GM12878 (cell line): Measurements from ENCODE around the gene ZNF18. TPM values are rescaled to one million over a fixed set of nuclear protein-coding genes. Genes with fewer than 3 reads are reported as not detected.

Experiments used
- ATAC-seq: fragments of 200-7000 bp; cut with Tn5 transposase; 3 replicates; pipeline ENCODE4 v1.9.1; 2020; ENCODE audit warnings: mild to moderate bottlenecking, moderate library complexity
- BruUV-seq: library from RNA; stranded (reverse); fragments of 400-500 nt; replicated peaks from 2 replicates; lab custom pipeline; 2021; lab: Mats Ljungman, UMichigan
- CTCF ChIA-PET: fragments of 300-600 bp; sonication (Branson Sonifier 250); formaldehyde crosslinking; extraction: SDS; loops from one replicate; lab custom pipeline; 2021; ENCODE audit warnings: inconsistent platforms; lab: Yijun Ruan, JAX
- POLR2A ChIA-PET: fragments of 350-600 bp; formaldehyde crosslinking; extraction: SDS; loops from one replicate; lab custom pipeline; 2021; ENCODE audit warnings: inconsistent platforms; lab: Charles Lee
- RAD21 ChIA-PET: fragments of 300-600 bp; sonication (Branson Sonifier 250); formaldehyde crosslinking; loops from one replicate; lab custom pipeline; 2023; ENCODE audit warnings: antibody characterized with exemption; ENCODE audit not compliant: unreplicated experiment; lab: Charles Lee
- SMC1A ChIA-PET: fragments of 300-600 bp; sonication (Branson Sonifier 250); formaldehyde crosslinking; loops from one replicate; lab custom pipeline; 2023; ENCODE audit not compliant: unreplicated experiment, uncharacterized antibody; lab: Charles Lee
- DNase-seq: peaks from one replicate; pipeline ENCODE4 v3.0.0-alpha.2; 2011; ENCODE audit warnings: low read depth, low spot score
- FAIRE-seq: peaks from 3 replicates; lab custom pipeline; 2011; peaks lifted over from hg19 to GRCh38; lab: Jason Lieb, UNC
- H2AFZ ChIP-seq: 2 replicates; pipeline ENCODE4 v1.6.0; 2011; ENCODE audit warnings: low read depth, low read length, control low read depth; ENCODE audit not compliant: control insufficient read depth
- H3K27ac ChIP-seq: 2 replicates; pipeline ENCODE4 v1.5.1; 2011; ENCODE audit warnings: control low read depth; ENCODE audit not compliant: control insufficient read depth, insufficient read depth
- H3K27me3 ChIP-seq, 2 experiments: replicated peaks in 1 of 2; 2 replicates each; pipeline versions ENCODE4 v1.6.0 to v1.6.1; 2011; ENCODE audit warnings: low read length in 1 of 2; ENCODE audit not compliant: control insufficient read depth in 2 of 2, insufficient read depth in 2 of 2
- H3K36me3 ChIP-seq, 2 experiments: 2 replicates each; pipeline ENCODE4 v1.5.1; 2011; ENCODE audit warnings: low read length in 1 of 2; ENCODE audit not compliant: control insufficient read depth in 2 of 2, insufficient read depth in 2 of 2
- H3K4me1 ChIP-seq: 2 replicates; pipeline ENCODE4 v1.6.1; 2011; ENCODE audit warnings: mild to moderate bottlenecking, low read length, moderate library complexity, mixed read lengths; ENCODE audit not compliant: control insufficient read depth, insufficient read depth
- H3K4me2 ChIP-seq: 2 replicates; pipeline ENCODE4 v1.6.0; 2011; ENCODE audit warnings: control low read depth; ENCODE audit not compliant: control insufficient read depth, insufficient read depth
- H3K4me3 ChIP-seq: fragments of 200-600 bp; sonication (generic); 2 replicates; pipeline ENCODE4 v1.5.1; 2016
- H3K79me2 ChIP-seq: 2 replicates; pipeline ENCODE4 v1.6.0; 2011; ENCODE audit warnings: low read length; ENCODE audit not compliant: control insufficient read depth, insufficient read depth
- H3K9ac ChIP-seq: 2 replicates; pipeline ENCODE4 v1.8.0; 2011; ENCODE audit warnings: low read length, control low read depth, mixed read lengths; ENCODE audit not compliant: control insufficient read depth, insufficient read depth
- H3K9me3 ChIP-seq: replicated peaks from 3 replicates; pipeline ENCODE4 v1.5.1; 2011; ENCODE audit warnings: mild to moderate bottlenecking, low read length; ENCODE audit not compliant: control insufficient read depth, insufficient read depth
- H4K20me1 ChIP-seq: 2 replicates; pipeline ENCODE4 v1.6.0; 2011; ENCODE audit not compliant: control insufficient read depth, insufficient read depth
- CHD4 ChIP-seq: fragments of 200-600 bp; sonication (generic); IDR thresholded peaks from 2 replicates; pipeline ENCODE4 v1.6.1; 2016; ENCODE audit warnings: mild to moderate bottlenecking
- CTCF ChIP-seq, 3 experiments: IDR thresholded peaks in 2 of 3; conservative IDR thresholded peaks in 1 of 3; 2 replicates each; pipeline ENCODE4 v1.5.1; 2011; ENCODE audit warnings: low read depth in 3 of 3, low read length in 3 of 3, mild to moderate bottlenecking in 3 of 3, control low read depth in 2 of 3, moderate library complexity in 2 of 3, inconsistent platforms in 1 of 3, mixed read lengths in 1 of 3; ENCODE audit not compliant: control insufficient read depth in 2 of 3, insufficient read depth in 1 of 3; ENCODE audit errors: extremely low read depth in 1 of 3
- ETV6 ChIP-seq, 2 experiments: fragments of 450-650 bp in 1 of 2; IDR thresholded peaks in 1 of 2; conservative IDR thresholded peaks in 1 of 2; 2 replicates each; pipeline ENCODE4 v1.6.1; 2014; ENCODE audit warnings: antibody characterized with exemption in 1 of 2, borderline replicate concordance in 1 of 2, low read depth in 1 of 2, mild to moderate bottlenecking in 1 of 2, moderate library complexity in 1 of 2
- MTA2 ChIP-seq: fragments of 450-650 bp; IDR thresholded peaks from 2 replicates; pipeline ENCODE4 v1.6.1; 2016; ENCODE audit warnings: low read depth, mild to moderate bottlenecking, moderate library complexity
- PBX3 ChIP-seq: IDR thresholded peaks from 2 replicates; pipeline ENCODE4 v1.6.1; 2011; ENCODE audit warnings: mild to moderate bottlenecking, low read depth, low read length, moderate library complexity; ENCODE audit not compliant: insufficient replicate concordance
- TBL1XR1 ChIP-seq: IDR thresholded peaks from 2 replicates; pipeline ENCODE4 v1.6.1; 2012; ENCODE audit warnings: low read depth, low read length, improper control_type of control experiment
- WGBS: methylation state at CpG from one replicate; pipeline ENCODE4 v1.1.6; 2016; ENCODE audit warnings: low lambda C conversion rate; ENCODE audit not compliant: insufficient replicate concordance, insufficient coverage; ENCODE audit errors: missing lambda C conversion rate; 5-methylcytosine and 5-hydroxymethylcytosine counted together
- in situ Hi-C: fragments of 300-500 bp; cut with MboI; formaldehyde crosslinking; loops from 9 replicates; pipeline ENCODE4 v1.14.3; 2018; ENCODE audit warnings: mixed read lengths
- intact Hi-C: fragments of 100-400 bp; cut with micrococcal nuclease; formaldehyde crosslinking; loops from one replicate; pipeline ENCODE4 v1.14.2; 2022; ENCODE audit not compliant: unreplicated experiment
- polyA plus RNA-seq, 11 experiments: library from polyadenylated mRNA; depleted of rRNA in 4 of 11; unstranded in 6 of 11; stranded (reverse) in 5 of 11; fragments of >200 nt; fragmentation: Nextera tagmentation in 4 of 11; fragmentation: Illumina TruSeq in 1 of 11; extraction: Ambion mirVana in 4 of 11; extraction: Trizol in 1 of 11; gene quantifications; 1 replicate in 1 of 11; 2 replicates in 10 of 11; pipeline versions ENCODE4 v1.2.1 to v1.2.3, GENCODE V29; 2011 to 2016; ENCODE audit warnings: inconsistent platforms in 2 of 11, missing spikeins in 2 of 11, low read depth in 1 of 11
- total RNA-seq, 4 experiments: library from RNA; depleted of rRNA in 3 of 4; stranded (reverse); fragments of >200 nt in 3 of 4; fragmentation: Illumina TruSeq in 1 of 4; extraction: Trizol in 1 of 4; gene quantifications; 2 replicates each; pipeline versions ENCODE4 v1.2.1 to v1.2.3, GENCODE V29; 2013 to 2021
- TF ChIP-seq, protein P1 (sequence below): fragments of 150-350 bp; IDR thresholded peaks from 2 replicates; pipeline ENCODE4 v1.6.1; 2016; ENCODE audit warnings: low read depth, low read length
- TF ChIP-seq, protein P2 (sequence below): fragments of 450-650 bp; IDR thresholded peaks from 2 replicates; pipeline ENCODE4 v1.6.1; 2018; ENCODE audit warnings: mild to moderate bottlenecking, low read depth, moderate library complexity; ENCODE audit not compliant: partially characterized antibody
- TF ChIP-seq, protein P3 (sequence below): fragments of 450-650 bp; IDR thresholded peaks from 2 replicates; pipeline ENCODE4 v1.6.1; 2016; ENCODE audit warnings: mild to moderate bottlenecking
- TF ChIP-seq, protein P4 (sequence below): IDR thresholded peaks from 2 replicates; pipeline ENCODE4 v1.6.1; 2012; ENCODE audit warnings: low read length, inconsistent platforms

Gene ZNF18
- total and polyA plus RNA-seq, 10 of the 15 experiments (the other 5 are each of a cell fraction or from before 2014, with no cell fraction given), result 4.6 to 10.2 (median 9.1) TPM

DNA sequence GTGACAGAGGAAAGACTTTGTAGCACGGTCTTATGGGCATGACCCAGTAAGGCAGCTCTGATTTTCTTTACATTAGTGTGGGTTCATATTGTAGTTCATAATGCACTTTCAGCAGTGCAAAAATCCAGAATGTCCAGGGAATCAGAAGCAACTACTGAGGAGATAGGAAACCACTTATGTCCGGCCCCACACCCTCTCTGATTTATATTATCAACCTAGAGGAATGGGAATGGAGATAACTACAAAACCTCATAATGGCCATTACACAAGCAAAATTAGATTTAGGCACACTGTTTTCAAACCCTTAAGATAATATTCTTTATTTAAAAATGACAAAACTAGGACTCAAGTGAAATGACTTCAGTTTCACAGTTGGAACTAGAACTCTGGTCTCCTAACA lies 31.3 kb upstream of the ZNF18 start:
- in situ Hi-C loops, result no loop called here
- ATAC-seq, result no peak
- no peak for DNase-seq
- Histone ChIP-seq H3K79me2 (peaks cover 38% of the 10 kb centered on the region), H4K20me1 (no peaks in the 10 kb centered on the region; the same call in 1 of the 2 replicates), H3K27ac (no peak overlapping the region), H3K4me1 (peaks cover 4% of the 10 kb centered on the region; the same call in 1 of the 2 replicates), H3K4me2 (no peak overlapping the region), H2AFZ (no peak overlapping the region), H3K9ac (no peak overlapping the region), H3K9me3 (no peaks in the 10 kb centered on the region), H3K27me3 (no peaks in the 10 kb centered on the region), H3K36me3 (no peaks in the 10 kb centered on the region), H3K4me3 (no peak overlapping the region)
- WGBS, result 100% methylated on average over 2 of the region's 2 CpGs
- intact Hi-C loops, result no loop called here
- ChIA-PET SMC1A (interaction anchor here (1.5 to 1.6 kb wide), 3 partner anchors 11 to 31 kb away, joined by 4 to 5 read pairs (median 5); partner anchors contain the start of gene ZNF18), CTCF (no interaction called here), RAD21 (no interaction called here), POLR2A (no interaction called here)
- no peak for FAIRE-seq
- no TSS peak for BruUV-seq
- TF ChIP-seq, protein P1, sequence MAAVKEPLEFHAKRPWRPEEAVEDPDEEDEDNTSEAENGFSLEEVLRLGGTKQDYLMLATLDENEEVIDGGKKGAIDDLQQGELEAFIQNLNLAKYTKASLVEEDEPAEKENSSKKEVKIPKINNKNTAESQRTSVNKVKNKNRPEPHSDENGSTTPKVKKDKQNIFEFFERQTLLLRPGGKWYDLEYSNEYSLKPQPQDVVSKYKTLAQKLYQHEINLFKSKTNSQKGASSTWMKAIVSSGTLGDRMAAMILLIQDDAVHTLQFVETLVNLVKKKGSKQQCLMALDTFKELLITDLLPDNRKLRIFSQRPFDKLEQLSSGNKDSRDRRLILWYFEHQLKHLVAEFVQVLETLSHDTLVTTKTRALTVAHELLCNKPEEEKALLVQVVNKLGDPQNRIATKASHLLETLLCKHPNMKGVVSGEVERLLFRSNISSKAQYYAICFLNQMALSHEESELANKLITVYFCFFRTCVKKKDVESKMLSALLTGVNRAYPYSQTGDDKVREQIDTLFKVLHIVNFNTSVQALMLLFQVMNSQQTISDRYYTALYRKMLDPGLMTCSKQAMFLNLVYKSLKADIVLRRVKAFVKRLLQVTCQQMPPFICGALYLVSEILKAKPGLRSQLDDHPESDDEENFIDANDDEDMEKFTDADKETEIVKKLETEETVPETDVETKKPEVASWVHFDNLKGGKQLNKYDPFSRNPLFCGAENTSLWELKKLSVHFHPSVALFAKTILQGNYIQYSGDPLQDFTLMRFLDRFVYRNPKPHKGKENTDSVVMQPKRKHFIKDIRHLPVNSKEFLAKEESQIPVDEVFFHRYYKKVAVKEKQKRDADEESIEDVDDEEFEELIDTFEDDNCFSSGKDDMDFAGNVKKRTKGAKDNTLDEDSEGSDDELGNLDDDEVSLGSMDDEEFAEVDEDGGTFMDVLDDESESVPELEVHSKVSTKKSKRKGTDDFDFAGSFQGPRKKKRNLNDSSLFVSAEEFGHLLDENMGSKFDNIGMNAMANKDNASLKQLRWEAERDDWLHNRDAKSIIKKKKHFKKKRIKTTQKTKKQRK, result no peak
- TF ChIP-seq, protein P2, sequence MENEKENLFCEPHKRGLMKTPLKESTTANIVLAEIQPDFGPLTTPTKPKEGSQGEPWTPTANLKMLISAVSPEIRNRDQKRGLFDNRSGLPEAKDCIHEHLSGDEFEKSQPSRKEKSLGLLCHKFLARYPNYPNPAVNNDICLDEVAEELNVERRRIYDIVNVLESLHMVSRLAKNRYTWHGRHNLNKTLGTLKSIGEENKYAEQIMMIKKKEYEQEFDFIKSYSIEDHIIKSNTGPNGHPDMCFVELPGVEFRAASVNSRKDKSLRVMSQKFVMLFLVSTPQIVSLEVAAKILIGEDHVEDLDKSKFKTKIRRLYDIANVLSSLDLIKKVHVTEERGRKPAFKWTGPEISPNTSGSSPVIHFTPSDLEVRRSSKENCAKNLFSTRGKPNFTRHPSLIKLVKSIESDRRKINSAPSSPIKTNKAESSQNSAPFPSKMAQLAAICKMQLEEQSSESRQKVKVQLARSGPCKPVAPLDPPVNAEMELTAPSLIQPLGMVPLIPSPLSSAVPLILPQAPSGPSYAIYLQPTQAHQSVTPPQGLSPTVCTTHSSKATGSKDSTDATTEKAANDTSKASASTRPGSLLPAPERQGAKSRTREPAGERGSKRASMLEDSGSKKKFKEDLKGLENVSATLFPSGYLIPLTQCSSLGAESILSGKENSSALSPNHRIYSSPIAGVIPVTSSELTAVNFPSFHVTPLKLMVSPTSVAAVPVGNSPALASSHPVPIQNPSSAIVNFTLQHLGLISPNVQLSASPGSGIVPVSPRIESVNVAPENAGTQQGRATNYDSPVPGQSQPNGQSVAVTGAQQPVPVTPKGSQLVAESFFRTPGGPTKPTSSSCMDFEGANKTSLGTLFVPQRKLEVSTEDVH, result no peak
- TF ChIP-seq, protein P3, sequence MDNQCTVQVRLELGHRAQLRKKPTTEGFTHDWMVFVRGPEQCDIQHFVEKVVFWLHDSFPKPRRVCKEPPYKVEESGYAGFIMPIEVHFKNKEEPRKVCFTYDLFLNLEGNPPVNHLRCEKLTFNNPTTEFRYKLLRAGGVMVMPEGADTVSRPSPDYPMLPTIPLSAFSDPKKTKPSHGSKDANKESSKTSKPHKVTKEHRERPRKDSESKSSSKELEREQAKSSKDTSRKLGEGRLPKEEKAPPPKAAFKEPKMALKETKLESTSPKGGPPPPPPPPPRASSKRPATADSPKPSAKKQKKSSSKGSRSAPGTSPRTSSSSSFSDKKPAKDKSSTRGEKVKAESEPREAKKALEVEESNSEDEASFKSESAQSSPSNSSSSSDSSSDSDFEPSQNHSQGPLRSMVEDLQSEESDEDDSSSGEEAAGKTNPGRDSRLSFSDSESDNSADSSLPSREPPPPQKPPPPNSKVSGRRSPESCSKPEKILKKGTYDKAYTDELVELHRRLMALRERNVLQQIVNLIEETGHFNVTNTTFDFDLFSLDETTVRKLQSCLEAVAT, result no peak
- TF ChIP-seq TBL1XR1 (no peak), CHD4 (no peak), MTA2 (no peak), PBX3 (no peak), ETV6 (conservative IDR thresholded peaks at IDR 0.05 in 1 of 2, IDR thresholded peaks at IDR 0.05 in 1 of 2; ENCODE audit: borderline replicate concordance in 1 of 2, low read depth in 1 of 2) (no peak), CTCF (IDR thresholded peaks at IDR 0.05 in 2 of 3, conservative IDR thresholded peaks at IDR 0.05 in 1 of 3; ENCODE audit: control insufficient read depth in 2 of 3, extremely low read depth in 1 of 3, insufficient read depth in 1 of 3, low read depth in 3 of 3, low read length in 3 of 3) (no peak)
- TF ChIP-seq, protein P4, sequence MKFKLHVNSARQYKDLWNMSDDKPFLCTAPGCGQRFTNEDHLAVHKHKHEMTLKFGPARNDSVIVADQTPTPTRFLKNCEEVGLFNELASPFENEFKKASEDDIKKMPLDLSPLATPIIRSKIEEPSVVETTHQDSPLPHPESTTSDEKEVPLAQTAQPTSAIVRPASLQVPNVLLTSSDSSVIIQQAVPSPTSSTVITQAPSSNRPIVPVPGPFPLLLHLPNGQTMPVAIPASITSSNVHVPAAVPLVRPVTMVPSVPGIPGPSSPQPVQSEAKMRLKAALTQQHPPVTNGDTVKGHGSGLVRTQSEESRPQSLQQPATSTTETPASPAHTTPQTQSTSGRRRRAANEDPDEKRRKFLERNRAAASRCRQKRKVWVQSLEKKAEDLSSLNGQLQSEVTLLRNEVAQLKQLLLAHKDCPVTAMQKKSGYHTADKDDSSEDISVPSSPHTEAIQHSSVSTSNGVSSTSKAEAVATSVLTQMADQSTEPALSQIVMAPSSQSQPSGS, result no peak
